Measurements from ENCODE around the gene ORC1. TPM values are rescaled to one million over a fixed set of nuclear protein-coding genes. Genes with fewer than 3 reads are reported as not detected.
A peak's percentile ranks its signal among the peaks of the same experiment; 100 is the strongest.

The ORC1 gene
- total RNA-seq, 1 experiment from 2014 or later = 21.2 TPM

DNA sequence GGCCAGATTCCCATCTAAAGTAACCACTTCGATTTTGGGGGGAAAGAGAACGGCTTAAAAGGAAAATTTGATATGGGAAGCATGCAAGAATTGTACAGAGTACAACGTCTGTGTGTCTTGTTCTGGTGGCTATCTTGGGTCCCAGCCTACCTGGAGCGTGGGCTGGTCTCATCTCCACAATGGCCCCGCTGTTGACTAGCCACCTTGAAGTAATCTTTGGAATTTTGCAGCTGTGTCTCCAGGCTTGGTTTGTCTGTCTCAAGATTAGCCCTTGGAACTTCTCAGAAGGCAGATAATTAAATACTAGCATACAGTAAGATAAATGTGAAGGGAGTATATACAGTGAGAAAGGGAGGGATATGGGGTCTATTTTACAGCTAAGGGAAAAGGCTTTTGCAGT is 37.0 kb downstream of the ORC1 start:
- Histone ChIP-seq H3K36me3 (ENCODE audit: low read depth) (no peaks in the 10 kb centered on the region), H3K9me3 (ENCODE audit: insufficient read depth, low read depth) (no peaks in the 10 kb centered on the region), H4K20me1 (ENCODE audit: insufficient read depth) (no peaks in the 10 kb centered on the region), H3K4me1 (replicated peaks; ENCODE audit: insufficient read depth) (peaks cover 15% of the 10 kb centered on the region), H3K4me2 (no peak overlapping the region), H2AFZ (no peak overlapping the region), H3K27me3 (ENCODE audit: insufficient read depth, low read depth) (no peaks in the 10 kb centered on the region), H3F3A (ENCODE audit: insufficient read depth, low read depth) (peaks cover 20% of the 10 kb centered on the region; the same call in 1 of the 2 replicates), H3K27ac (no peak overlapping the region), H3K4me3 (no peak overlapping the region), H3K9me2 (ENCODE audit: insufficient read depth) (no peaks in the 10 kb centered on the region), H3K79me2 (ENCODE audit: low read depth) (peaks cover 20% of the 10 kb centered on the region)
- BruUV-seq (replicated peaks) = no TSS peak
- no peak for DNase-seq
- intact Hi-C loops (cut with micrococcal nuclease; ENCODE audit: unreplicated experiment) = loop anchor here (5.0 kb wide), 1 partner anchor 310 kb away; the partner anchor contains the start of genes BTF3L4 and TXNDC12
- CTCF ChIA-PET = interaction anchor here (0.6 kb wide), 1 partner anchor 111 kb away, joined by 5 read pairs; no protein-coding TSS in a partner anchor
- TF ChIP-seq EZH2 (IDR thresholded peaks at IDR 0.05; ENCODE audit: low read depth) = no peak
- TF ChIP-seq, protein P1, sequence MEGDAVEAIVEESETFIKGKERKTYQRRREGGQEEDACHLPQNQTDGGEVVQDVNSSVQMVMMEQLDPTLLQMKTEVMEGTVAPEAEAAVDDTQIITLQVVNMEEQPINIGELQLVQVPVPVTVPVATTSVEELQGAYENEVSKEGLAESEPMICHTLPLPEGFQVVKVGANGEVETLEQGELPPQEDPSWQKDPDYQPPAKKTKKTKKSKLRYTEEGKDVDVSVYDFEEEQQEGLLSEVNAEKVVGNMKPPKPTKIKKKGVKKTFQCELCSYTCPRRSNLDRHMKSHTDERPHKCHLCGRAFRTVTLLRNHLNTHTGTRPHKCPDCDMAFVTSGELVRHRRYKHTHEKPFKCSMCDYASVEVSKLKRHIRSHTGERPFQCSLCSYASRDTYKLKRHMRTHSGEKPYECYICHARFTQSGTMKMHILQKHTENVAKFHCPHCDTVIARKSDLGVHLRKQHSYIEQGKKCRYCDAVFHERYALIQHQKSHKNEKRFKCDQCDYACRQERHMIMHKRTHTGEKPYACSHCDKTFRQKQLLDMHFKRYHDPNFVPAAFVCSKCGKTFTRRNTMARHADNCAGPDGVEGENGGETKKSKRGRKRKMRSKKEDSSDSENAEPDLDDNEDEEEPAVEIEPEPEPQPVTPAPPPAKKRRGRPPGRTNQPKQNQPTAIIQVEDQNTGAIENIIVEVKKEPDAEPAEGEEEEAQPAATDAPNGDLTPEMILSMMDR (conservative IDR thresholded peaks at IDR 0.05) = no peak
- POLR2A ChIA-PET (ENCODE audit: unreplicated experiment) = no interaction called here

DNA sequence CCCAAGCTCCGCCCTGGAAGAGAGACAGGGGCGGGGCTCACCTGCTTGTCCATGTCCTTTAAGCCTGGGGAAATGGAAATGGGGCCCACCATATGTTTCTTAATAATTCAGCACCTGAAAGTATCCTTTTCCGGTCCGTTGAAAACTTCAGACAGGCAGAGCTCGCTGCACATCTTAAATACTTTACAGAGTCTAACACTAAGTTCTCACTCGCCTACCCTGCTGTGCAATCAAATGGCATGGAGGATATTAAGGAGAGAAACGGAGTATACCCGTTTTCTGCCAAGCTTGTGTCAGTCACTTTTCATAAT is 37.8 kb downstream of the ORC1 start:
- Histone ChIP-seq H3K4me3 (peak overlapping the region; percentile 53; the same call in 1 of the 2 replicates), H3K27me3 (ENCODE audit: insufficient read depth, low read depth) (no peaks in the 10 kb centered on the region), H3F3A (ENCODE audit: insufficient read depth, low read depth) (peaks cover 20% of the 10 kb centered on the region; the same call in 1 of the 2 replicates), H3K79me2 (ENCODE audit: low read depth) (peaks cover 20% of the 10 kb centered on the region), H4K20me1 (ENCODE audit: insufficient read depth) (no peaks in the 10 kb centered on the region), H3K27ac (no peak overlapping the region), H3K9me2 (ENCODE audit: insufficient read depth) (no peaks in the 10 kb centered on the region), H3K4me2 (peak overlapping the region; percentile 65), H3K9me3 (ENCODE audit: insufficient read depth, low read depth) (no peaks in the 10 kb centered on the region), H2AFZ (peak overlapping the region; percentile 66), H3K36me3 (ENCODE audit: low read depth) (no peaks in the 10 kb centered on the region), H3K4me1 (replicated peaks; ENCODE audit: insufficient read depth) (peaks cover 15% of the 10 kb centered on the region)
- no peak for DNase-seq
- intact Hi-C loops (cut with micrococcal nuclease; ENCODE audit: unreplicated experiment) = loop anchor here (1.0 to 5.0 kb wide), 2 partner anchors 38 to 309 kb away; partner anchors contain the start of genes BTF3L4, ORC1, PRPF38A and TXNDC12
- BruUV-seq (replicated peaks) = no TSS peak
- TF ChIP-seq, protein P1 (conservative IDR thresholded peaks at IDR 0.05) = no peak
- TF ChIP-seq EZH2 (IDR thresholded peaks at IDR 0.05; ENCODE audit: low read depth) = no peak
- ChIA-PET CTCF (no interaction called here), POLR2A (ENCODE audit: unreplicated experiment) (interaction anchor here (0.6 to 1.0 kb wide), 3 partner anchors 37 to 346 kb away, joined by 3 to 21 read pairs (median 8); no protein-coding TSS in a partner anchor)

DNA sequence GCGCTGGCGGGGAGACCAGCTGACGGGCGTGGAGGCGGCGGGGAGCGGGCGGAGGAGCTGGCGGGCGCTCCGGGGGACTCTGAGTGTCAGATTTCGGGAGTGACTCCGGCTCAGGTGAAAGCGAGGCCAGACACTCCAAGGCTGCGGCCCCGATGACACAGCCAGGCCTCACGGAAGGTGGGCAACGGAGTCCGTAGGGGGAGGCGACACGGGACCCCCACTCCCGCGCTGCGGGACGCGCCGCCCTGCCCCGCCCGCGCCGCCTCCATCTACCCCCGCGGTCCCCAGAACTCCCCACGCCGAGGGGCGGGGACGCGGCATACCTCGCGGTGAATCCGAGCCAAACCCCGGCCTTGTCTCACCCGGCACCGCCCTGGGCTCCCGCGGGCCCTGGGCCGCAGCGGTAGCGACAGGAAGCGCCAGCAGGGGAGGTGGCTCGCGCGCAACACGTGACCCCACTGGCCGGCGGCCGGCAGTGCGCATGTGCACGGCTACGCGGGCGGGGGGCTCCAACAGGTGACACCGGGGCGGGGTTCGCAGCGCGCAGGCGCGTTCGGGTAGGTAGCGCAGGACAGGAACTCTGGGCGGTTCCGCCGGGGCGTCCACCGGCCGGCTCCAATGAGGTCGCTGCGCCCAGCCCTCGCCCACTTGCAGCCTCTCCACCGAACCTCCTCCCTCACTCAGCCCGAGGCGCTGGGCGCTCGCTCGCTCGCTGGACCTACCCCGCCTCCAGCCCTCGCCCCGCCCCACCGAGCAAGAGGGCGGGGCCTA is 38.3 kb downstream of the ORC1 start, which contains the start of gene CC2D1B:
Gene CC2D1B (minus strand): TSS at position 460 of the 771 bp plus-strand sequence. CDS start 1,585 bp downstream, outside the sequence.
- Histone ChIP-seq H3K9me3 (ENCODE audit: insufficient read depth, low read depth) (no peaks in the 10 kb centered on the region), H3K79me2 (ENCODE audit: low read depth) (peaks cover 20% of the 10 kb centered on the region), H3K9me2 (ENCODE audit: insufficient read depth) (no peaks in the 10 kb centered on the region), H3F3A (ENCODE audit: insufficient read depth, low read depth) (peaks cover 20% of the 10 kb centered on the region; the same call in 1 of the 2 replicates), H3K4me1 (replicated peaks; ENCODE audit: insufficient read depth) (peaks cover 15% of the 10 kb centered on the region), H3K27ac (peak within 1 kb of the TSS; percentile 86), H3K36me3 (ENCODE audit: low read depth) (no peaks in the 10 kb centered on the region), H3K4me3 (peak within 1 kb of the TSS; percentile 92), H3K4me2 (peak within 1 kb of the TSS; percentile 89), H4K20me1 (ENCODE audit: insufficient read depth) (no peaks in the 10 kb centered on the region), H3K27me3 (ENCODE audit: insufficient read depth, low read depth) (no peaks in the 10 kb centered on the region), H2AFZ (peak within 1 kb of the TSS; percentile 99)
- intact Hi-C loops (cut with micrococcal nuclease; ENCODE audit: unreplicated experiment) = loop anchor here (1.0 to 5.0 kb wide), 2 partner anchors 38 to 309 kb away; partner anchors contain the start of genes BTF3L4, ORC1, PRPF38A and TXNDC12
- TF ChIP-seq, protein P1 (conservative IDR thresholded peaks at IDR 0.05) = no peak
- no peak for TF ChIP-seq EZH2 (IDR thresholded peaks at IDR 0.05; ENCODE audit: low read depth)
- ChIA-PET CTCF (no interaction called here), POLR2A (ENCODE audit: unreplicated experiment) (interaction anchor here (0.5 to 1.0 kb wide), 5 partner anchors 37 to 846 kb away, joined by 3 to 21 read pairs (median 8); no protein-coding TSS in a partner anchor)
- no TSS peak for BruUV-seq (replicated peaks)
- peak; percentile 94 to 100 for DNase-seq
